HepG2 (cell line): Measurements from ENCODE around the gene MAPK4. TPM values are rescaled to one million over a fixed set of nuclear protein-coding genes. Genes with fewer than 3 reads are reported as not detected.

Experiments used
- ATAC-seq: fragments of 200-7000 bp; cut with Tn5 transposase; 3 replicates; pipeline ENCODE4 v1.9.1; 2020; ENCODE audit warnings: mild to moderate bottlenecking, moderate library complexity
- BruUV-seq: library from RNA; stranded (reverse); fragments of 400-500 nt; replicated peaks from 2 replicates; lab custom pipeline; 2021; lab: Mats Ljungman, UMichigan
- CTCF ChIA-PET: fragments of 300-600 bp; formaldehyde crosslinking; extraction: SDS; loops from one replicate; lab custom pipeline; 2021; ENCODE audit warnings: low total read pairs, inconsistent platforms, low intra/inter-chr PET ratio; lab: Yijun Ruan, JAX
- POLR2A ChIA-PET: fragments of 350-600 bp; sonication (Branson Sonifier 250); formaldehyde crosslinking; loops from one replicate; lab custom pipeline; 2020; ENCODE audit warnings: antibody characterized with exemption, inconsistent platforms; lab: Yijun Ruan, JAX
- DNase-seq: peaks from one replicate; pipeline ENCODE4 v3.0.0-alpha.2; 2015; ENCODE audit warnings: low spot score
- FAIRE-seq: peaks from 3 replicates; lab custom pipeline; 2011; peaks lifted over from hg19 to GRCh38; lab: Jason Lieb, UNC
- H2AFZ ChIP-seq: one replicate; pipeline ENCODE4 v1.6.1; 2011; ENCODE audit warnings: low read length, inconsistent platforms
- H3K27ac ChIP-seq: fragments of 300-600 bp; 3 replicates; pipeline ENCODE4 v1.8.0; 2011; ENCODE audit warnings: mixed run types, mild to moderate bottlenecking, mixed read lengths, low read length, inconsistent platforms; ENCODE audit not compliant: insufficient read depth; ENCODE audit errors: extremely low read length
- H3K27me3 ChIP-seq, 2 experiments: fragments of 200-600 bp in 1 of 2; 2 replicates in 1 of 2; 3 replicates in 1 of 2; pipeline versions ENCODE4 v1.6.0 to v1.8.0; 2011; ENCODE audit warnings: low read length in 2 of 2, mild to moderate bottlenecking in 2 of 2, moderate library complexity in 2 of 2, inconsistent platforms in 1 of 2; ENCODE audit not compliant: insufficient read depth in 2 of 2, control insufficient read depth in 1 of 2
- H3K36me3 ChIP-seq, 2 experiments: fragments of 200-600 bp in 1 of 2; replicated peaks in 1 of 2; 2 replicates in 1 of 2; 3 replicates in 1 of 2; pipeline versions ENCODE4 v1.5.1 to v1.8.0; 2011; ENCODE audit warnings: low read length in 2 of 2, inconsistent platforms in 1 of 2; ENCODE audit not compliant: insufficient read depth in 2 of 2, control insufficient read depth in 1 of 2
- H3K4me1 ChIP-seq: 2 replicates; pipeline ENCODE4 v1.5.1; 2012; ENCODE audit warnings: low read length, inconsistent platforms; ENCODE audit not compliant: insufficient read depth
- H3K4me2 ChIP-seq: 2 replicates; pipeline ENCODE4 v1.6.0; 2011; ENCODE audit warnings: low read depth, low read length, inconsistent platforms
- H3K4me3 ChIP-seq, 3 experiments: fragments of 200-600 bp in 1 of 3; sonication (generic), shearing (Covaris generic) in 1 of 3; replicated peaks in 1 of 3; 2 replicates each; pipeline ENCODE4 v1.5.1; 2011 to 2016; ENCODE audit warnings: low read length in 3 of 3, inconsistent platforms in 2 of 3, low read depth in 2 of 3, mild to moderate bottlenecking in 2 of 3, control low read depth in 1 of 3, mixed read lengths in 1 of 3; ENCODE audit not compliant: insufficient read depth in 1 of 3
- H3K79me2 ChIP-seq: one replicate; pipeline ENCODE4 v1.6.1; 2011; ENCODE audit warnings: low read length, inconsistent platforms; ENCODE audit not compliant: insufficient read depth
- H3K9ac ChIP-seq: 2 replicates; pipeline ENCODE4 v1.6.0; 2011; ENCODE audit warnings: mild to moderate bottlenecking, low read depth, low read length, inconsistent platforms; ENCODE audit not compliant: insufficient read depth
- H3K9me3 ChIP-seq: 2 replicates; pipeline ENCODE4 v1.5.1; 2012; ENCODE audit warnings: mild to moderate bottlenecking, low read length
- H4K20me1 ChIP-seq: 2 replicates; pipeline ENCODE4 v1.6.0; 2011; ENCODE audit warnings: inconsistent platforms, mild to moderate bottlenecking, low read length, moderate library complexity; ENCODE audit not compliant: insufficient read depth
- CCDC6 ChIP-seq: sonication (generic); formaldehyde crosslinking; IDR thresholded peaks from 2 replicates; pipeline ENCODE4 v1.8.1; 2022; ENCODE audit warnings: mild to moderate bottlenecking, missing genetic modification reagents, moderate library complexity
- CEBPB ChIP-seq: IDR thresholded peaks from 2 replicates; pipeline ENCODE4 v1.6.1; 2011; ENCODE audit warnings: low read depth, low read length, improper control_type of control experiment, borderline replicate concordance
- CTCF ChIP-seq: sonication (generic); formaldehyde crosslinking; IDR thresholded peaks from 2 replicates; pipeline ENCODE4 v1.5.0; 2020; ENCODE audit warnings: mild to moderate bottlenecking, missing genetic modification reagents, moderate library complexity
- DPF2 ChIP-seq: sonication (generic); formaldehyde crosslinking; IDR thresholded peaks from 2 replicates; pipeline ENCODE4 v1.4.0; 2020; ENCODE audit warnings: mild to moderate bottlenecking, low read depth, missing genetic modification reagents, borderline replicate concordance
- FIP1L1 ChIP-seq: fragments of 200-400 bp; formaldehyde crosslinking; IDR thresholded peaks from 2 replicates; pipeline ENCODE4 v1.6.1; 2018; ENCODE audit warnings: low read depth, mild to moderate bottlenecking, low read length, moderate library complexity, borderline replicate concordance; ENCODE audit not compliant: insufficient read depth
- FOXO1 ChIP-seq: sonication (generic); formaldehyde crosslinking; IDR thresholded peaks from 2 replicates; pipeline ENCODE4 v1.4.0; 2020; ENCODE audit warnings: missing genetic modification reagents
- HNF1B ChIP-seq: sonication (generic); formaldehyde crosslinking; IDR thresholded peaks from 2 replicates; pipeline ENCODE4 v1.5.1; 2020; ENCODE audit warnings: mild to moderate bottlenecking, moderate library complexity, missing genetic modification reagents
- HNRNPUL1 ChIP-seq: fragments of 200-400 bp; formaldehyde crosslinking; IDR thresholded peaks from 2 replicates; pipeline ENCODE4 v1.6.1; 2017; ENCODE audit warnings: low read depth, mild to moderate bottlenecking, low read length, moderate library complexity
- SP140L ChIP-seq: sonication (generic); formaldehyde crosslinking; IDR thresholded peaks from 2 replicates; pipeline ENCODE4 v1.4.0; 2020; ENCODE audit warnings: missing genetic modification reagents, borderline replicate concordance
- TRIM24 ChIP-seq: sonication (generic); formaldehyde crosslinking; IDR thresholded peaks from 2 replicates; pipeline ENCODE4 v1.8.0; 2022; ENCODE audit warnings: mild to moderate bottlenecking, missing genetic modification reagents
- ZFX ChIP-seq: sonication (generic); formaldehyde crosslinking; IDR thresholded peaks from 2 replicates; pipeline ENCODE4 v1.4.0; 2020; ENCODE audit warnings: mild to moderate bottlenecking, low read depth, missing genetic modification reagents, moderate library complexity
- ZNF292 ChIP-seq: sonication (generic); formaldehyde crosslinking; IDR thresholded peaks from 2 replicates; pipeline ENCODE4 v1.8.1; 2022; ENCODE audit warnings: mild to moderate bottlenecking, low read depth, missing genetic modification reagents, borderline replicate concordance
- ZNF558 ChIP-seq: sonication (generic); formaldehyde crosslinking; IDR thresholded peaks from 2 replicates; pipeline ENCODE4 v1.9.0; 2022; ENCODE audit warnings: mild to moderate bottlenecking, missing genetic modification reagents, borderline replicate concordance
- ZNF7 ChIP-seq: IDR thresholded peaks from 2 replicates; pipeline ENCODE4 v1.6.1; 2016; ENCODE audit warnings: missing biosample characterization, missing genetic modification reagents
- ZNF724P ChIP-seq: sonication (generic); formaldehyde crosslinking; IDR thresholded peaks from 2 replicates; pipeline ENCODE4 v1.8.0; 2022; ENCODE audit warnings: missing genetic modification reagents, borderline replicate concordance
- ZNF83 ChIP-seq: sonication (generic); formaldehyde crosslinking; IDR thresholded peaks from 2 replicates; pipeline ENCODE4 v1.4.0; 2020; ENCODE audit warnings: missing genetic modification reagents, mild to moderate bottlenecking, borderline replicate concordance
- ZNF891 ChIP-seq: sonication (generic); formaldehyde crosslinking; IDR thresholded peaks from 2 replicates; pipeline ENCODE4 v1.5.0; 2020; ENCODE audit warnings: mild to moderate bottlenecking, missing genetic modification reagents
- WGBS: methylation state at CpG from one replicate; pipeline ENCODE4 v1.1.6; 2017; ENCODE audit warnings: low lambda C conversion rate; 5-methylcytosine and 5-hydroxymethylcytosine counted together
- in situ Hi-C: cut with HindIII; loops from 2 replicates; pipeline ENCODE4 v1.10.0; 2017; ENCODE audit warnings: low pct_unique_long_range_greater_than_20kb; ENCODE audit not compliant: extremely low pct_ligation_motif_present
- intact Hi-C: fragments of 100-400 bp; cut with micrococcal nuclease; formaldehyde crosslinking; loops from one replicate; pipeline ENCODE4 v1.10.0; 2022; ENCODE audit not compliant: unreplicated experiment
- polyA plus RNA-seq, 8 experiments: library from polyadenylated mRNA; depleted of rRNA in 3 of 8; stranded (reverse) in 7 of 8; unstranded in 1 of 8; fragments of >200 nt; fragmentation: Illumina TruSeq in 4 of 8; extraction: Trizol in 4 of 8; gene quantifications; 2 replicates each; pipeline versions ENCODE4 v1.2.1 to v1.2.3, GENCODE V29; 2011 to 2016; ENCODE audit warnings: low read depth in 4 of 8, missing spikeins in 1 of 8, mixed read lengths in 1 of 8; ENCODE audit not compliant: insufficient read depth in 1 of 8
- total RNA-seq, 5 experiments: library from RNA; depleted of rRNA; stranded (reverse); fragments of >200 nt; fragmentation: Illumina TruSeq; extraction: Trizol; gene quantifications; 2 replicates each; pipeline ENCODE4 v1.2.3, GENCODE V29; 2016; ENCODE audit warnings: low read depth in 1 of 5

Gene MAPK4
- total and polyA plus RNA-seq, 2 of the 13 experiments (the other 11 are each of a cell fraction or from before 2014, with no cell fraction given), result not detected

DNA sequence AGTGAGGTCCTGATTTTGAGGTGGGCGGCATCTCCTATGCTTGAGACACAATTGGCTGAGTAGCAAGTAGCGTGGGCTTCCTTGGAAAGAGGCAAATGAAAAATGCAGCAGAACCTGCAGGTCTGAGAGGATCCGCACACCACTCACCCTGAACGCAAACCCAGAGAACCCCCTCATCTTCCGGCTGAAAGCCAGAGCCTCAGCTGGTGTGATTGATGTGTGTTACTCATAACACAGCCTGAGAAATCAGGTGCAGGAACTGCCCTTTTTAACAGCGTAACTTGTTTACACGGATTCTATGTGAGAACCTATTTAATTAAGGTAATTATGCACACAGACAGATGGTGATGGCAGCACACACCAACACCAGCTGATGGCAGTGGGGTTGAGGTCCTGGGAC lies 136.5 kb downstream of the MAPK4 start:
- intact Hi-C loops, result no loop called here
- TF ChIP-seq ZNF83 (CRISPR knock-in tag), result no peak
- TF ChIP-seq SP140L, result no peak
- TF ChIP-seq, all 625 proteins: peak for 0

GRCh38 chr18:50696929-50697328 lies 137.0 kb downstream of the MAPK4 start:
- DNase-seq (no peak), ATAC-seq (no peak), FAIRE-seq (no peak)
- Histone ChIP-seq H3K4me3 (no peak overlapping the region), H4K20me1 (no peaks in the 10 kb centered on the region), H3K4me1 (no peaks in the 10 kb centered on the region), H3K9me3 (no peaks in the 10 kb centered on the region), H3K27me3 (peaks cover 0 to 1% of the 10 kb centered on the region in 2 experiments; a peak in 1 of 5 replicates), H3K4me2 (no peak overlapping the region), H3K9ac (no peak overlapping the region), H3K36me3 (no peaks in the 10 kb centered on the region), H3K79me2 (no peaks in the 10 kb centered on the region), H2AFZ (no peak overlapping the region), H3K27ac (no peak overlapping the region)
- intact Hi-C loops, result no loop called here
- 66% methylated on average over 4 of the region's 4 CpGs for WGBS
- ChIA-PET CTCF (no interaction called here), POLR2A (no interaction called here)
- in situ Hi-C loops, result no loop called here
- no TSS peak for BruUV-seq
- no peak for TF ChIP-seq FIP1L1
- TF ChIP-seq ZFX (CRISPR knock-in tag), result no peak
- TF ChIP-seq CEBPB, result no peak
- TF ChIP-seq DPF2 (CRISPR knock-in tag), result no peak
- no peak for TF ChIP-seq ZNF891 (CRISPR knock-in tag)
- no peak for TF ChIP-seq FOXO1 (CRISPR knock-in tag)
- no peak for TF ChIP-seq ZNF558
- TF ChIP-seq TRIM24 (CRISPR knock-in tag), result no peak
- TF ChIP-seq ZNF292 (CRISPR knock-in tag), result no peak
- no peak for TF ChIP-seq CCDC6 (CRISPR knock-in tag)
- no peak for TF ChIP-seq HNRNPUL1
- no peak for TF ChIP-seq ZNF7 (CRISPR knock-in tag)
- TF ChIP-seq HNF1B (CRISPR knock-in tag), result no peak
- TF ChIP-seq CTCF (CRISPR knock-in tag), result no peak
- TF ChIP-seq ZNF724P (CRISPR knock-in tag), result no peak

More for the DNA sequence above, 136.5 kb downstream of the MAPK4 start:
- Histone ChIP-seq H3K36me3 (no peaks in the 10 kb centered on the region), H3K79me2 (no peaks in the 10 kb centered on the region), H3K27ac (no peak overlapping the region), H4K20me1 (no peaks in the 10 kb centered on the region), H3K9ac (no peak overlapping the region), H2AFZ (no peak overlapping the region), H3K4me2 (no peak overlapping the region), H3K9me3 (no peaks in the 10 kb centered on the region), H3K27me3 (peaks cover 0 to 1% of the 10 kb centered on the region in 2 experiments; a peak in 1 of 5 replicates), H3K4me3 (no peak overlapping the region), H3K4me1 (no peaks in the 10 kb centered on the region)
- BruUV-seq, result no TSS peak
- ATAC-seq (no peak), DNase-seq (no peak), FAIRE-seq (no peak)
- CTCF ChIA-PET, result no interaction called here
- POLR2A ChIA-PET, result no interaction called here
- WGBS, result 53% methylated on average over 6 of the region's 7 CpGs
- in situ Hi-C loops, result no loop called here
